ENCODE data around the gene FALEC. TPM values are rescaled to one million over a fixed set of nuclear protein-coding genes. Genes with fewer than 3 reads are reported as not detected.

The FALEC gene
- total RNA-seq, 2 donors from 2014 or later, result 0.70 to 1.6 TPM

GRCh38 chr1:150493175-150493574 lies 22.4 kb upstream of the FALEC start:
- H3K4me1 ChIP-seq (ENCODE audit: control insufficient read depth, insufficient read depth, low read length), result no peaks in the 10 kb centered on the region
- no peak overlapping the region for H3K27ac ChIP-seq (ENCODE audit: low read depth, low read length)
- no peak overlapping the region for H3K9ac ChIP-seq (ENCODE audit: extremely low read depth, low read length, poor library complexity, severe bottlenecking)
- no peaks in the 10 kb centered on the region for H3K27me3 ChIP-seq (ENCODE audit: control insufficient read depth, insufficient read depth, low read length, poor library complexity, severe bottlenecking)
- no peaks in the 10 kb centered on the region for H3K9me3 Mint-ChIP-seq
- H3K4me3 ChIP-seq (ENCODE audit: low read length), result no peak overlapping the region
- WGBS, 2 experiments (ENCODE audit: insufficient coverage in 1 of 2, insufficient read length in 1 of 2), result 86 to 94% methylated on average over 7 to 8 of the region's 8 CpGs
- H3K27ac Mint-ChIP-seq, result no peak overlapping the region
- TF ChIP-seq, protein P1, sequence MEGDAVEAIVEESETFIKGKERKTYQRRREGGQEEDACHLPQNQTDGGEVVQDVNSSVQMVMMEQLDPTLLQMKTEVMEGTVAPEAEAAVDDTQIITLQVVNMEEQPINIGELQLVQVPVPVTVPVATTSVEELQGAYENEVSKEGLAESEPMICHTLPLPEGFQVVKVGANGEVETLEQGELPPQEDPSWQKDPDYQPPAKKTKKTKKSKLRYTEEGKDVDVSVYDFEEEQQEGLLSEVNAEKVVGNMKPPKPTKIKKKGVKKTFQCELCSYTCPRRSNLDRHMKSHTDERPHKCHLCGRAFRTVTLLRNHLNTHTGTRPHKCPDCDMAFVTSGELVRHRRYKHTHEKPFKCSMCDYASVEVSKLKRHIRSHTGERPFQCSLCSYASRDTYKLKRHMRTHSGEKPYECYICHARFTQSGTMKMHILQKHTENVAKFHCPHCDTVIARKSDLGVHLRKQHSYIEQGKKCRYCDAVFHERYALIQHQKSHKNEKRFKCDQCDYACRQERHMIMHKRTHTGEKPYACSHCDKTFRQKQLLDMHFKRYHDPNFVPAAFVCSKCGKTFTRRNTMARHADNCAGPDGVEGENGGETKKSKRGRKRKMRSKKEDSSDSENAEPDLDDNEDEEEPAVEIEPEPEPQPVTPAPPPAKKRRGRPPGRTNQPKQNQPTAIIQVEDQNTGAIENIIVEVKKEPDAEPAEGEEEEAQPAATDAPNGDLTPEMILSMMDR (conservative IDR thresholded peaks at IDR 0.05), result no peak
- peaks cover 59% of the 10 kb centered on the region for H3K36me3 ChIP-seq (ENCODE audit: control insufficient read depth, insufficient read depth, low read length)
- DNase-seq, result no peak
- H3K36me3 Mint-ChIP-seq (ENCODE audit: low read depth), result peaks cover 62% of the 10 kb centered on the region
- no peaks in the 10 kb centered on the region for H3K27me3 Mint-ChIP-seq (ENCODE audit: insufficient read depth)
- no peaks in the 10 kb centered on the region for H3K9me3 ChIP-seq (ENCODE audit: control insufficient read depth, low read length)
- H3K4me1 Mint-ChIP-seq, result peaks cover 2% of the 10 kb centered on the region
- H3K4me3 Mint-ChIP-seq, result no peak overlapping the region

DNA sequence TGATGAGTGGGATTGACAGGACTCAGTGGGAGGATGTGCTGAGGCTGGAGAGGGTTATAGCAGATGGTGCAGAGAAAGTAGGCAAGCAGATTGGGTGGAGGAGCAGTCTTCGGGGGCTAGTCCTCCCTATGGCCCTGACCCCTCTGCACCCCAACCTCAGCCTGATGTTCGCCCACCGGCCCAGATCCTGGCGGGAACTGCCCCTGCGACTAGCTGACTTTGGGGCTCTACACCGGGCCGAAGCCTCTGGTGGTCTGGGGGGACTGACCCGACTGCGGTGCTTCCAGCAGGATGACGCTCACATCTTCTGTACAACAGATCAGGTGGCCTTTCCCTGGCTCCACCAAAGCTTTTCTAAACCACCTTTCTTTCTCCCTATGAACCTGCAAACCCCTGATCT lies 17.2 kb upstream of the FALEC start:
- Mint-ChIP-seq H3K4me3 (no peak overlapping the region), H3K4me1 (no peaks in the 10 kb centered on the region), H3K36me3 (ENCODE audit: low read depth) (peaks cover 57% of the 10 kb centered on the region), H3K27me3 (ENCODE audit: insufficient read depth) (no peaks in the 10 kb centered on the region), H3K27ac (no peak overlapping the region), H3K9me3 (no peaks in the 10 kb centered on the region)
- TF ChIP-seq, protein P1 (conservative IDR thresholded peaks at IDR 0.05), result no peak
- Histone ChIP-seq H3K4me3 (ENCODE audit: low read length) (no peak overlapping the region), H3K9ac (ENCODE audit: extremely low read depth, low read length, poor library complexity, severe bottlenecking) (no peak overlapping the region), H3K36me3 (ENCODE audit: control insufficient read depth, insufficient read depth, low read length) (peaks cover 42% of the 10 kb centered on the region), H3K9me3 (ENCODE audit: control insufficient read depth, low read length) (no peaks in the 10 kb centered on the region), H3K27ac (ENCODE audit: low read depth, low read length) (no peak overlapping the region), H3K4me1 (ENCODE audit: control insufficient read depth, insufficient read depth, low read length) (no peaks in the 10 kb centered on the region), H3K27me3 (ENCODE audit: control insufficient read depth, insufficient read depth, low read length, poor library complexity, severe bottlenecking) (no peaks in the 10 kb centered on the region)
- DNase-seq, result no peak
- WGBS, 2 experiments (ENCODE audit: insufficient coverage in 1 of 2, insufficient read length in 1 of 2), result 94 to 95% methylated on average over 9 to 10 of the region's 10 CpGs

GRCh38 chr1:150505431-150505830 lies 10.1 kb upstream of the FALEC start:
- H3K4me1 Mint-ChIP-seq, result peaks cover 43% of the 10 kb centered on the region
- H3K36me3 Mint-ChIP-seq (ENCODE audit: low read depth), result peaks cover 36% of the 10 kb centered on the region
- Histone ChIP-seq H3K9me3 (ENCODE audit: control insufficient read depth, low read length) (no peaks in the 10 kb centered on the region), H3K9ac (ENCODE audit: extremely low read depth, low read length, poor library complexity, severe bottlenecking) (no peak overlapping the region), H3K4me1 (ENCODE audit: control insufficient read depth, insufficient read depth, low read length) (peaks cover 20% of the 10 kb centered on the region), H3K27ac (ENCODE audit: low read depth, low read length) (no peak overlapping the region), H3K4me3 (ENCODE audit: low read length) (no peak overlapping the region), H3K27me3 (ENCODE audit: control insufficient read depth, insufficient read depth, low read length, poor library complexity, severe bottlenecking) (no peaks in the 10 kb centered on the region), H3K36me3 (ENCODE audit: control insufficient read depth, insufficient read depth, low read length) (peaks cover 39% of the 10 kb centered on the region)
- peak overlapping the region; percentile 56 for H3K27ac Mint-ChIP-seq
- H3K27me3 Mint-ChIP-seq (ENCODE audit: insufficient read depth), result no peaks in the 10 kb centered on the region
- TF ChIP-seq, protein P1 (conservative IDR thresholded peaks at IDR 0.05), result no peak
- no peaks in the 10 kb centered on the region for H3K9me3 Mint-ChIP-seq
- WGBS, 2 experiments (ENCODE audit: insufficient coverage in 1 of 2, insufficient read length in 1 of 2), result 93 to 96% methylated on average over 4 to 6 of the region's 6 CpGs
- no peak overlapping the region for H3K4me3 Mint-ChIP-seq
- no peak for DNase-seq

All from endodermal cell (in vitro differentiated cells).